GM12875 (cell line): Measurements from ENCODE around the gene MYH6.

ENCODE experiments used
- H3K4me3 ChIP-seq: one replicate; pipeline ENCODE4 v1.5.1; 2011; ENCODE audit warnings: low read depth, low read length, control low read depth
- TF ChIP-seq, protein P1 (sequence below): IDR thresholded peaks from 2 replicates; pipeline ENCODE4 v1.5.1; 2011; ENCODE audit warnings: low read depth, mild to moderate bottlenecking, control low read depth, inconsistent platforms, low read length, moderate library complexity, borderline replicate concordance; ENCODE audit not compliant: insufficient read depth

MYH6 gene

DNA sequence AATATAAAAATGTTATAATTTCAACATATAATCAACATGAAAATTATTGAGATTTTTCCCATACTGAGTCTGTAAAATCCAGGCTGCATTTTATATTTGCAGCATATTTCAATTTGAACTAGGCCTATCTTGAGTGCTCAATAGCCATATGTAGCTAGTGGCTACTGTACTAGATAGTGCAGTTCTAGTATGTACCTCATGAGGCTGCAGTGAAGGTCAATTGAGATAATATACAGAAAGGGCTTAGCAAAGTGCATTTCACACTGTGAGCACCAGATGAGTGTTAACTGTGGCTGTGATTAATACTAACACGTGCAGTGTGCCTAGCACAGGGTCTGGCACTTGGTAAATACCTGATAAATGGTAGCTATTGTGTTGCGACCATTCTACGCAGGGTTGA, 50.0 kb downstream of the MYH6 start:
- TF ChIP-seq, protein P1, sequence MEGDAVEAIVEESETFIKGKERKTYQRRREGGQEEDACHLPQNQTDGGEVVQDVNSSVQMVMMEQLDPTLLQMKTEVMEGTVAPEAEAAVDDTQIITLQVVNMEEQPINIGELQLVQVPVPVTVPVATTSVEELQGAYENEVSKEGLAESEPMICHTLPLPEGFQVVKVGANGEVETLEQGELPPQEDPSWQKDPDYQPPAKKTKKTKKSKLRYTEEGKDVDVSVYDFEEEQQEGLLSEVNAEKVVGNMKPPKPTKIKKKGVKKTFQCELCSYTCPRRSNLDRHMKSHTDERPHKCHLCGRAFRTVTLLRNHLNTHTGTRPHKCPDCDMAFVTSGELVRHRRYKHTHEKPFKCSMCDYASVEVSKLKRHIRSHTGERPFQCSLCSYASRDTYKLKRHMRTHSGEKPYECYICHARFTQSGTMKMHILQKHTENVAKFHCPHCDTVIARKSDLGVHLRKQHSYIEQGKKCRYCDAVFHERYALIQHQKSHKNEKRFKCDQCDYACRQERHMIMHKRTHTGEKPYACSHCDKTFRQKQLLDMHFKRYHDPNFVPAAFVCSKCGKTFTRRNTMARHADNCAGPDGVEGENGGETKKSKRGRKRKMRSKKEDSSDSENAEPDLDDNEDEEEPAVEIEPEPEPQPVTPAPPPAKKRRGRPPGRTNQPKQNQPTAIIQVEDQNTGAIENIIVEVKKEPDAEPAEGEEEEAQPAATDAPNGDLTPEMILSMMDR, result no peak
- no peak overlapping the region for H3K4me3 ChIP-seq

DNA sequence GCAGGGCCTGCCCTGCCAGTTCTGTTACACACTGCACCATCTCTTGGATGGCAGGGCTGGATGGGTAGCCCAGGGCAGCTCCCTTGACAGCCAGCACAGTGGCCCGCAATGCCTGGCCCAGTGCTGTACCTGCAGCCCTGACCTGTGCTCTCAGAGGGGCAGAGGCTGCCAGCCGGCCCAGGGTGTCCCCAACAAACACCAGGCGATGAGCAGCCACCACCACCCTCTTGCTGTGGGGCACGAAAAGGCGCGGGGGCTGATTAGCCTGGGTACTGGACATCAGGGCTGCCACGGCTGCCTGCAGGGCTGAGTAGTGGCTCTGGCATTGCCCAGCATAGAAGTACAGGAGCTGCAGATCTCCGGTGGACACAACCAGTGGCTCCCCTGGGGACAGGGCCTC, 50.8 kb downstream of the MYH6 start:
- TF ChIP-seq, protein P1, result no peak
- no peak overlapping the region for H3K4me3 ChIP-seq

DNA sequence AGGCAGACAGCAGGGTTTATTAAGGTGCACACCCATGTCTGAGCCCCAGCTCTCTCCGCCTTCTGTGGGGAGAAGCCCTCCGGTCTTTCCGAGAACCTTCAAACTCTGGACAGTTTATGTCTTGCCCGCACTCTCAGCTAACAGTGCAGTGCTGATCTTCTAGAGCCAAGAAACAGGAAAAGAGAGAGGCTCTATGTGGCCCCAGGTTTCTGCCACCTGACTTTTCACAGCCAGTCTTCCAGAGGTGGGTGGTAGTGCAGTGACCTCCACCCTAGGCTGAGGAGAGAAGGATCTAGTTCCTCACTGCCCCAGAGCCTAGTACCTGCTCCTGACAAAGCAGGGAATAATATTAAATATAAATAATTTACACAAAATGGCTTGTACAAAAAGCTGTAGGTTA, 51.4 kb downstream of the MYH6 start:
- no peak overlapping the region for H3K4me3 ChIP-seq
- TF ChIP-seq, protein P1, result no peak

DNA sequence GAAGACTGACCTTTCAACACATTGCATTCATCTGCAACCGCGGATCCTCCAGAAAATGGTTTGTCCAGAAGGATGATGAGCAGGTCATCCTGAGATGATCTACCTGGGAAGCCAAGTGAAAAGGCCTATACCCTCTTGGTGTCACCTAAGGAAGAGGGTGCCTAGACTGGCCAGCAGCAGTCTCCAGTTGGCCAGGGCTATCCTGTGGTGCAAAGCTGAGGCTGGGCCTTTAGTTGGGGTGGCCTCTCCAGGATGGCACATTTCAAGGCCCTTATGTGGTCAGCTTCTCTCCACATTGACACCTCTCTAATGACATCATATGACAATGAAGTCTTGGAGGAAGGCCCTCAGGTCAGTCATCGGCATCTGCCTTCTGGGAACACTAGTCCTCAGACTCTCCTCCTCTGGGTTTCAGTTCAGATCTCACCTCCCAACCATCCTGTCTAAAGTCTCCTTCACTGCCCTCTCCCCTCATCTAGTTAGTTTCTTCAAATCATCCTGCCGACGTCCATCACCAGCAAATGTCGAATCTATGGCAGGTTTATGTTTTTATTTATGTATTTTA, 52.1 kb downstream of the MYH6 start:
- TF ChIP-seq, protein P1, result no peak
- H3K4me3 ChIP-seq, result no peak overlapping the region

DNA sequence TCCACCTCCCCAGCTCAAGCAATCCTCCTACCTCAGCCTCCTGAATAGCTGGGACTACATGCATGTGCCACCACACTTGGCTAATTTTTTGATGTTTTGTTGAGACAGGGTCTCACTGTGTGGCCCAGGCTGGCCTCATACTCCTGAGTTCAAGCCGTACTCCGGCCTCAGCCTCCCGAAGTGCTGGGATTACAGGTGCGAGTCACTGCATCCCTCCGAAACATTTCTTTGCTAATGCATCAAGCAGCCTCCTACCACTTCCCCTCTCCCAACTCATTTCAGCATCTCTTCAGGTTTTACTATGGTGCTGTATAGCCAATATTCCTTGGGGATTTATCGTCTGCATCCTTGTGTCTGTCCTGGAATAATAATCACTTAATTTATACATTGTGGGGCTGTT, 53.1 kb downstream of the MYH6 start:
- no peak overlapping the region for H3K4me3 ChIP-seq
- TF ChIP-seq, protein P1, result no peak

DNA sequence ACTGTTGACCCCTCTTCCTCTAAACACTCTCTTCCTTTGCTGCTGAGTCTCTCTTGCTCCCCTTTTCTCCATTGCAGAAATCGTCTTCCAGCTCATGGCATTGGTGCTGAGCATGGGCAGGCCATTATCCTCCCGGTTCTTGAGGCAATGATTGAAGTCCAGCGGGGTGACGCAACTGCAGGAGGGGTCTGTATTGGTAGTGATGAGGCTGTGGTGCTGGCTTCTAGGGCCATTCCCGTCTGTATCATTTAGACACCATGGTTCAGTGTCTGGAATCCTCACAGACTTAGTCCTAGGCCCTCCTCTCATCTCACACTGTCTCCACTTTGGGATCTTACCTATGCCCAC, 54.7 kb downstream of the MYH6 start:
- H3K4me3 ChIP-seq, result no peak overlapping the region
- TF ChIP-seq, protein P1, result no peak

DNA sequence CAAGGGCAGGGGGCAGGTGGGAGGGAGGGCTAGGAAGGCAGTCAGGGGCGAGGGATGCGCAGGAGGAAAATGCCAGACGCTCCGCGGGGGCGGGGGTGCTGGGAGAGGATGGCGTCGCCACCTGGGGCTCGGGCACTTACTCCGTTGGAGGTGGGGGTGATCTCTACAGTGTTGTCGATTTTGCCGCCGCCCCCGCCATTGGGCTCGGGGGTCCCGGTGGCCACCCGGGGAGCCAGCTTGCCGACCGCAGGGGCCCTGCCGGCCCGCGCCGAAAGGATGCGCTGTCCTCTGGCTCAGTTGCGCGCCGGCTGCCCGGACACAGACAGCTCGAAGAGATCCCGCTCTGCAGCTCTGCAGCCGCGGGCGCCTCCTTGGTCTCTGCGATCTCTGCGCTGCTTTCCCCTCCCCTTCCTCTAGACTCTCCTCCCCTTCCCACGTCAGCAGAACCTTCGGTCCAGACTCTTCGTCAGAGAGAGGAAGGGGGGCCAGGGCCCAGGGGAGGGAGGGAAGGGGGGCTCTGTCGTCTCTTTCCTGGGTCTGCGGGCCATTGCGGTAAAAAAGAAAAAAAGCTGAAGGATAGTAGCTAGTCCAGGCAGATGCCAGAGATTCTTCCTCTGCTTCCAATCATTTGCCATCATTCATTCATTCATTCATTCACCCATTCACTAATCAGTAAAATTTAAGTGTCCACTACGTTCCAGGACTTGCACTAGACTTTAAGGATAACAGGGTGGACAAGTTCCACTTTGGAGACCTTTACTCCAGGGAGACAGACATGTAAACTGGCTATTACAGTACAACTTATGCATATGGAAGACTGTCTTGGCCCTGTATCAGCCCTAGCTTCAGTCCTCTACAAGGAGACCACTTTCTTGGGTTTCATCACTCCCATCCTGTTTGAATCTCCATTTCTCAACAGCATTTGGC, 55.3 kb downstream of the MYH6 start, which contains the start of gene SLC22A17:
TSS of gene SLC22A17 (minus strand) at position 382 of the 927 bp plus-strand sequence.
- TF ChIP-seq, protein P1, result no peak
- no peak within 1 kb of the TSS for H3K4me3 ChIP-seq
